HG03108 (cell line): ENCODE data around the gene IRF2BPL.
A peak's percentile ranks its signal among the peaks of the same experiment; 100 is the strongest.

ENCODE experiments used
- ATAC-seq: cut with Tn5 transposase; IDR thresholded peaks from one replicate; pipeline ENCODE4 v1.9.1; 2021; ENCODE audit warnings: moderate library complexity; ENCODE audit not compliant: unreplicated experiment

Gene IRF2BPL

DNA sequence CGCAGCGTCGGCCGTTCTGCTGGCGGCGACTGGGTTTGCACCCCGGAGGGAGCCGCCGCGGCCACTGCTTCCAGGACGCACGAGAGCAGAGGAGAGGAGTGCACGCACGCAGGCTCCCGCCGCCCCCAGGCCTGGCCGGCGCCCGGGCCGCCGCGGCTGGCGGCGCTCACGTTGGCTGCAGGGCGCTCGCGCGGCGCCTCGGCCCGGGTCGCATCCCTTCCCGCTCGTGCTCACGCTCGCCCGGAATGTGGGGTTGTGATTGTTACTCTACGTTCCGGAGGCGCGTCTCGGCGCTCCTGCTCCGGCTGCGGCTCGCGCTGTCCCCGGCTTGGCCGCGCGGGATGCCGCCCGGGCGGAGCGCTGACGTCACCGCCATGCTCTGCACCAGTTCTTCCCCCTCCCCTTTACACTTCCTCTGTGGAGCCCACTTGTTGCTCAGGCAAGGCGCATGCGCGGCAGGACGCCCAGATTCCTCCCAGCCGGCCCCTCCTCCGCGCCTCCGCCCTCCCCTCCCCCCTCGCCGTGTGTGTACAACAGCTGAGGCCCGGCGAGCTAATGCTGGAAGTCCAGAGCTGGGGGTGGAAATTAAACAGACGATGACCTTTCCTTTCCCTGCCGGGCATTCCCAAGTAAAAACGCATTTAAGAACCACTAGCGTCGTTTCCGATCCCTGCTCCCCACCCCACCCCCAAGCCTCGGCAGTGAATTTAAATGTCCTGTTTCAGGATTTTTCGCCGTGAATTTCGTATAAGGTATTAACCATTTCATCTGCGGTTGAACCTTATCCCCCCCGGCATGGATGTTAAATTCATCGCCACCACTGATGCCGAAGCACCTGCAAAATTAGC lies at the start of gene IRF2BPL:
TSS of gene IRF2BPL (minus strand) at position 325 of the 848 bp plus-strand sequence. CDS start 916 bp downstream, outside the sequence.
- peak; percentile 67 for ATAC-seq

DNA sequence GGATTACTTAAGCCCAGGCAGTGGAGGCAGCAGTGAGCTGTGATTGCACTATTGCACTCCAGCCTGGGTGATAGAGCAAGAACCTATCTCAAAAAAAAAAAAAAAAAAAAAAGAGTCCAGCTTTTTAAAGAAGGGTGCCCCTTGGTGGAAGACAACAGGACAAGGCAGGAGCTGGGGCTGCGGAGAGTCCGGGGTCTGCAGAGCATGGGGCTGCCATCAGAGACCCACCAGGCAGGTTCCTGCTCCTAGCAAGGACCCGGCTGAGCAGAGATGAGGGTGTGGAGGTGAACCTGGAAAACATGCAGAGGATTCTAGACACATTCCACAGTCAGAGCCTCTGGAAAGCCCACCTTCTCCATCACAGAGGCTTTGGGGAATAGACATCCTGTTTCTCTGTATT lies 48.5 kb upstream of the IRF2BPL start:
- no peak for ATAC-seq

DNA sequence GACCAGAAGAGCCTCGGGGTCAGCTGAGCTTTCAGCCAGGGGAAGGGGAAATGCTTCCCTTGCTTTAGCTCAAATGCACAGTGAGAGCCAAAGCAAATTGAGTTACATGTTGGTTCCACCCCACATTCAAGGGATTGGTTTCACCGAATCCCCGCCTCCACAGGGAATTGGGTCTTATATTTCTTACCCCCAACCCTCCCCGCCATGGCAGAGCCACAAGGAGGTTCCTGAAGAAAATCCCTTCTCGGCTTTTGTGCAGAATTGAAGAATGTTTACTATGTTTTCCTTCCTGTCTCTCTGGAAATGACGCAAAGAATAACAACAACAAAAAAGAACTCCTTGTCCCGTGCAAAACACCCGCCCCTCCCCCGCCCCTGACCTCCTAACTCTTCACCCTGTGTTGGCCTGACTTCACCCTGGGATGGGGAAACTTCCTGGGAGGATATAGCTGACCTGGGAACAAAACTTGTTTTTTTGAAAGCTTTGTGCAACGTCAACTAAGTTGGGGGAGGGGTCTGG lies 47.7 kb upstream of the IRF2BPL start:
- no peak for ATAC-seq

DNA sequence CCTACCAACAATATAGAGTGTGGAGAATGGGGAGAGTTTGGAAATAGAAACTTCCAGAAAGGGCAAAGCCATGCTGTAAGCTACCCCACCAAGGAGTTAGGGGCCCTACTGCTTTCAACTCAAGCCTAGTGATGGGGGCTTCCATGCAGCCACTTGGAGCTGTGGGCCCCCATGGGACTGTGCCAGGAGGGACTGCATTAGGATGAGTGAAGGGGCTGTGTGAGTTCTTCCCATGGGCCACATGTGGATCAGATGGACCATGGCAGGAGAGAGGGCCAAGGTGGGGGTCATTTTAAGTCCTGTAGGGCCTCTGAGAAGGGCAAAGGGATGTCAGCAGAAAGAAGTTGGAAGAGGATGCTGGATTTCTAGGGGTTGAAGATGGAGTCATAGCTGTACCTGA lies 46.5 kb upstream of the IRF2BPL start:
- no peak for ATAC-seq

DNA sequence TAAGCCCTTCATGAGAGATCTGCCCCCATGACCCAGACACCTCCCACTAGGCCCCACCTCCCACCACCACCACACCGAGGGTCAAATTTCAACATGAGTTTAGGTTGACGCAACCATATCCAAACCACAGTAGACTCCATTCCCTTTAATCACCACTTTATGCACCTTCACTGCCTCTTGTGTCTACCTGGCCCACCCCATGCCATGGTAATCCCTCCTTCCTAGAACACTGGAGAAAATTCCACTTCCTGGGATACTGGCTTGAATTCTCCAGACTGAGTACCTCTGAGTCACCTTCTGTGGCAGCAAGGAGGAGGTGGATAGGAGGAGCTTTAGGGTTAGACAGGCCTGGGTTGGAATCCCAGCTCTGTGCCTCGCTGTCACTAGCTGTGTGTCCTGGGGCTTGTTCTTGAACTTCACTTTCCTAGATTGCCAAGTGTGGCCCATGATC lies 43.5 kb upstream of the IRF2BPL start:
- no peak for ATAC-seq

DNA sequence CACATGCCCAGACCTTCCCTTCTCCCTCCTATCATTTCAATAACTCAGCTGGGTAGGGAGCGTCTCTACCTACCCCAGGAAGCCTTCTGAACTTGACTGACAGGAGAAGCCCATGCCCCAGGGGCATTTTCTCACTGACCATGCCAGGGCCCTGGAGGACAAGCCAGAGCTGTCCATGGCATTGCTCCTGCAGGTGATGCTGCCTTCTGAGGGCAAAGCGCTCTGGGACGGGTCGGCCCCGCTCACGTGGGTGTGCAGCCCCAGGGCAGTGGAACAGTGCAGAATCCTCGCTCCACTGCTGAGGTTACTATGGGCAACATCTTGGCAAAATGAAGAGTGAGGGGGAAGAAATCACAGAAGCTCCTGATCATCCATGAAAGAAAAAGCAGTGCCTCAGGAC lies 41.0 kb upstream of the IRF2BPL start:
- ATAC-seq: no peak

DNA sequence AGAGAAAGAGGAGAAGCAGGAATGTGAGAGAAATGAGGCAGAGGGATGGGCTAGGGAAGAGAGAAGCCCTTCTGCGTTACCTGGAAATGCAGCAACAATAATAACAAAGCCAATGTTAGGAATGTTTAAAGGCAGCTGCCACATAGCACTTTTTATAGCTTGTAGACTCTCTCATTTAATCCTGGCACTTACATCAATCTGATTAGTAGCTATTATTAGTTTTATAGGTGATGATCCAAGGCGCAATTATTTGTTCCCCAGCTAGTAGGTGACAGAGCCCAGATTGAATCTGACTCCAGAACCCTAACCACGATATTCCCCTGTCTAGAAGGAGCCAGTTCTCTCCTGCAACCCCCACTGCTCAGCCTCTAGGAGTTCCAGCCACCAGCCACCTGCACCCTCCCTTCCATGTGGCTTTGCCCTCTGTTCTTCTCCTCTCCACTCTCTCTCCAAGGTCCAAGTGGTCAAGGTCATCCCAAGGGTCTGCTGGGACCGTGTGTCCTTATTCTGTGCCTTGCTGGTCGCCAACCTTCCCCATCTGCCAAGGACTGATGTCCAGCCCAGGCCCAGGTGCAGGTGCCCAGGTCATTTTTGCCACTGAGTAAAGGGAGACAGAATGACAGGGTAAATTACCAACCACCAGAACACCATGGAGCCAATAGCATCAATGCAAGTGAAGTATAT lies 40.2 kb upstream of the IRF2BPL start:
- ATAC-seq: no peak

DNA sequence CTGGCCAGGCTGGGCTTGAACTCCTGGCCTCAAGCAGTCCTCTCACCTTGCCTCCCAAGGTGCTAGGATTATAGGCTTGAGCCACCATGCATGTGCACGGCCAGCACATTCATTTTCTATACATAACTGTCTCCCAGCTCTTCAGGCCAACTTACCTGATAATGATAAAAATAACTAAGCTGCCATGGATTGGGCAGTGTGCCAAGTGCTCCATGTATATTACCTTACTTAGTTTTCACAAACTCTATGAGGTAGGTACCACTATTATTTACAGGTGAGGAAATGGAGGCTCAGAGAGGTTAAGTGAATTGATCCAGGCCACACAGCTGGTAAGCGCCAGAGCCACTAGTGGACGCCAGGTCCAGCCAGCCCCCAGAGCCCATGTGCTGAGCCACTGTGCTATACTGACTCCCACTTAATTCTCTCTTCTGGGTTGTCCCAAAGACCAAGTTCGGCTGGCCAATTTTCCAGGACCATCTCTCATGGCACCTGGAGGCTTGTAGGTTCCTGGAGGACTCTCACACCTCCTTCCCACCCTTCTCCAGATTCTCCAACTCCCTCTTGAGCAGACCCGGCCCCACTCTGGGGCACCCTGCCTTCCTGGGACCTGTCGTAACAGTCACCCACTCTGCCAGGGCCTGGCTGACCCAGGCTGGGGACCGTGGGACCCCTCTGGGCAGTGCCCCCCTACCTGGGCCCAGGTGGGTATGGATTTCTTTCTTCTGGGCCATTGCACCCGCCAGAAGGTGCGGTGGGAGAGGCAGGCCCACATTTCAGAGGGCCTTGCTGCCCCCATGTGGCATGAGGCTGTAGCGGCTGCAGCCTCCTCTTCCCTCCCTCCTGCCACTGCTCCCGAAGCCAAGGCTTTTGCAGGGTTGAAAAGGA lies 39.4 kb upstream of the IRF2BPL start:
- no peak for ATAC-seq

DNA sequence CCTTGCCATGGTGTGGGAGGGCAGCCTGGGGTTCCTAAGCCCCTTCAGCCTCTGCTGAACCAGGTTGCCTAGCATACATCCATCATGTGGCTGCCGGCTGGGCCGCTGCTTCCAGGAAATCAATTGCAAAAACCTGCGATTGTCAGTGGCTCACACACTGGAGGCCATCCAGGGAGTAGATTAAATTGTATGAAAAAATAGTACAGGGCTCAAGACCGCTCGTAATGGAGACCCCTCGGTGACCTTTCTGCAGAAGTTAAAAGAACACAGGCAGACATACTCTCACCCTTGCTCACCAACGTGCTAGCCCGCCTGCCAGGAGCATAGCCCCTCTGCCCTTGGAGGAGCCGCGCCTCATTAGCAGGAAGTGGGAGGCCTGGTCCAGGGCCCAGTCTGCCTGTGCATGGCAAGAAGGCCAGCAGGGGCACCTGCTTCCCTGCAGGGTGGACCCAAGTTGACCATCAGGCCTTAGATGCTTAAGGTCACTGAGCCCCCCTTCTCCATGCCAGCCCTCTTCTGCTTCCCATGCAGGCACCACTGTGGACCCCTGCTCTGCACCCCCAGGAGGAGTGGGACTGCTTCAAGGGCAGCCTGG lies 38.2 kb upstream of the IRF2BPL start:
- ATAC-seq: no peak

DNA sequence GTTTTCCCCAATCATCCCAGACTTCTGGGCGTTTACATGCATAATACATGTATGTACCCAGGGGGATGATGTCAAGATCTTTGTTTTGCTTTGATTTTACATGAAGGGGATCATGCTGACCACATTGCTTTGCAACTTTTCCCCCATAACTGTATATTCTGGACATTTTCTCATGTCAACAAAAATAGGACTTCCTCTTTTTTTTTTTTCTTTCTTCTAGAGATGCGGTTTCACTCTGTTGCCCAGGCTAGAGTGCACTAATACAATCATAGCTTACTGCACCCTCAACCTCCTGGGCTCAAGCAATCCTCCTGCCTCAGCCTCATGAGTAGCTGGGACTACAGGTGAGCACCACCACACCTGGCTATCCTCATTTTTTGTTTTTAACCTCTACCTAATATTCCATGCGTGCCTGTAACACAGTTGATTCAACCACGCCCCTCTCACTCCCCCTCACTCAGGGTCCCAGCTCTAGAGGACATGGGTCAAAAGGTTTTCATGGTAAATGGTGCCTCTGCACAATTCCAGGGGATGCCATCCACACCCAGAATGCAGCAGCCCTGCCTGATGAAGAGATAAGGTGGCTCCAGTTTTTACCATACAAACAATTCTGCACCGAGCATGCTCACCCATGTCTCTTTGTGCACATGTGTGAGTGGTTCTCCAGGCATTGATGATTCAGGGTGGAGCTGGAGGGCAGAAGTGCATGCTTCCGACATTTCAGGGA lies 37.5 kb upstream of the IRF2BPL start:
- no peak for ATAC-seq

DNA sequence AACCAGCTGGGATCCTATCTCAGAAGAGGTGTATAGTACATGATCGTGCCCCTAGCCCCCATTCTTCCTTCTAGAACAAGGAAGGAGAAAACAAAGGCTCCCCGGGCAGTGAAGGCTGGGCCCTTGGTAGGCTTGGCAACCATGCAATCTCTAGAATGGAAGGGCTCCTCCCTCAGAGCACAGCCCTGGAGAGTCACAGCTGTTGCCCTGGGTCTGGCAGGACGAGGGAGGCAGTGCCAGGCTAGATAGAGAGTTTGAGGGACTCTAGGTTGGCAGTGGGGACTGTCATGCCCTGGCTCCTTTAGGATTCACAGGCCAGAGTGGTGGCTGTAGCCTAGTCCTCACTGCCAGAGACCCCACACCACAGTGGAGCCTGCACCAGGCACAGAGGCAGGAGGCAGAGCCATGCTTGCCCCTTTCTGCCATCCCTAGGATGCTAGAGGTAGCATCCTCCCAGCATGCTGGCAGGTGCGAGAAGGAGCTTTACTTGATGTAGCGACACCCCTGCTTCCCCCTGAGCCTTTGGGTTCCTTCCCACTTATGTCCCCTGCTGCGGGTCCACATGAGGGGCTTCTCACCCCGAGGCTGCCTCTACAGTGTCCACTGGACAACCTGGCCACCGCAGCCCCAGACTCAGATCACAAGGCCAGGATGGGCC lies 36.1 kb upstream of the IRF2BPL start:
- ATAC-seq: no peak

DNA sequence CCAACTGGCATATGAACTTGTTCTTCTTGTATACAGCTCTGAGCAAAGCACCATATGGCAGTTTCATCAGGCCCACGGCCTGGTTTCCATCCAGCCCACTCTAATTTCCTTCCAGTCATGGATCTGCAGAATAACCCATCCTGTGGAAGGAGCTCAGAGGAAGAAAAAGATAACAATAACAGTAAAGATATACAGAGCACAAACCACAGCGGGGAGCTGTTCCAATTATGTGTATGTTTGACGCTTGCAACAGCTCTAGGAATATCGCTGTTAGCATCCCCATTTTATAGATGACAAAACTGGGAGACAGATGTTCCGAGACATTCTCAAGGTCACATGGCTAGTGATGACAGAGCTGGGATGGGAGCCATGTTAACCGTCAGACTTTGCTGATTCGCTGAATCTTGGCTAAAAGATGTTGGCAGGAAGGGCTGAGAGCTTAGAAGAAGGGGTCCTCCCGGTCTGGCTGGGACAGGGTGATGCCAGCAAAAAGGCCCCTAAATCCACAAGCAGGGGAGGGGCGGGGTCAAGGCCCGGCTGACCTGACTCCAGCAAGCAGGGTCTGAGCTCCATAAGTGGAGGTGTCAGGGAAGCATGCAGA lies 35.2 kb upstream of the IRF2BPL start:
- no peak for ATAC-seq

DNA sequence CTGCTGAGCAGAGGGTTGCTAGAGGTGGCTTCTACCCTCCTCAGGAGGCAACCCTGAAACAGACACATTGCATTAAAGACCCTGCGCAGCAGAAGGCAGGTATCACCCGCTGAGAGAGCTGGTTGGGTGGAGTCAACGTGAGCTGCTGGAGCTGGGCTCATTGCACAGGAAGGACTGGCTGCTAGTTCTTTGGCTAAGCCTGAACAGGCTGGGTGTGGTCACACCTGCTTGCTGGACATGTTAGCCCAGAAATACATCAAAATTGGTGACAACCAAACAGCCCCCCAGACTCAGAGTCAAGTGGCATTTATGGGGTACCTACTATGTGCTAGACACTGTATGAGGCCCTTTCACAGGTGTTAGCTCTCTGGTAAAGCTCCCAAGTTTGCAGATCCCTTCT lies 33.8 kb upstream of the IRF2BPL start:
- ATAC-seq: no peak

DNA sequence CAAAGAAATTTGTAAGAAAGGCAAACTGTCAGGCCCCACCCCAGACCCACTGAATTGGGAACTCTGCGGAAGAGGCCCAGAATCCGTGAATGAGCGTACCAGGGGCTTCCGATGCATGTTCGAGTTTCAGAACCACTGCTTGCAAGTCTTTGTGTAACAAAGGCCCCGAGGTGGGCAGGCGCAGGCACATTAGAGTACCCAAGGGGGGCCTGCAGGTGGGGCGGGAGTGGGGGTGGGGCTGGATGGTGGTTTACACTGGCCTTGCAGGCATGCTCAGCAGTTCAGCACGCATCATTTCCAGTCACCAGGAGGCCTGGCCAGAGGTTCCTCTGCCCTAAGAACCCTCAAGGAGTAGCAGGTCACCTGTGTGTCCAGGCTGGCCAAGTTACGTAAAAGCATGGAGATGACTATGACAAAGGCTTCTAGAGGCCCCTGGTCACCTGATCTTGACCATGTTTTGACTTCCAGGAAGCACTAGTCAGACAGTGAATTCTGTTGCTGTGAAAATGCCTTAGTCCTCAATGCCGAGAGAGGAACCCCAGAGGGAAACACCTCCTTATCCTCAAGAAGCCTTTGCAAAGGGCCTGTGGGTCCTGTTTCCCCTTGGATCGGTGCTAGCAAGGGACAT lies 33.2 kb upstream of the IRF2BPL start:
- no peak for ATAC-seq

DNA sequence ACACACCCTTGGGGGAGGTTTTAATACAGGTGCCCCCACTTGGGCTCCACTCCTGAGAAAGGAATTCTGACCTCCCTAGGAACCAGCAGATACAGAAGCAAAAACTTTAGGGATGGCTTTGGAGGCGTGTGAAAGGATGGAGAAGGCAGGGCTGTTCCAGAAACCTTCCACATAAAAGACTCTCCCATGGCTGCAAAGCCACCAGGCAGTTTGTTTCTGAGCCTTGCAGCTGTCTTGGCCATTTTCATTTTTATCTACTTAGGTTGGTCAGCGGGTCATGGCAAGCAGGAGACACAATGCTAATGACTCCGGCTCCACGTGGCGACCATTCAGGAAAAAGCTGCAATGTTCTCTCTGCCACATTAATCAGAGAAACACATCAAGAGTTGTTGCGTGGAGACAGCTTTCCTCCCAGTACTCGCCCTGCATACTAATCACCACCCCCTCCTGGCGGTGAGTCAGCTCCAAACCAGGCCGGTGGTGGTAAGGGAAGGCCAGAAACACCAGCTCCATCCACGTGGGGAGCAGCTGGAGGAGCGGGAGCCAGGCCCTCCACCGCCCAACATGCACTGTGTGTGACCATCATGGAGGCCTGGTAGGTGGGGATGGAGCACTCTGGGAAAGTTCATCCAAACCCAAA lies 30.9 kb upstream of the IRF2BPL start:
- ATAC-seq: no peak

DNA sequence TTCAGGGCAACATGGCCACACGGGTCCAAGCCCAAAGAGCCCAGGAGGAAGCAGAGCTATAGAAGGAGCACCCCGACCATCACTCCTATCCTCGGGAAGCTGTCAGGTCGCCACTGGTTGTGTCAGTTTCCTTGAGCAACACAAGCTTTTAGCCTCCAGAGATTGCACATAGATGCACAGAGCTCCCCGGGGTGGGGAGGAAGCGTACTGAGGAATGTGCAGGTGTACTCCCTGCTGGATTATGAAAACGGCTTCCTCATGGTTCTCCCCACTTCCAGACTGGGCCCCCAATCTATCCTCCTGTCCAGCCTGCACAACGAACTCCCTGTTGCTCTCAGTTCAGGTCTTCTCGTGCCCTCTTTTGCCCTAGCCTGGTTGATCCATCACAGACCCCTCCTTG lies 30.3 kb upstream of the IRF2BPL start:
- no peak for ATAC-seq

DNA sequence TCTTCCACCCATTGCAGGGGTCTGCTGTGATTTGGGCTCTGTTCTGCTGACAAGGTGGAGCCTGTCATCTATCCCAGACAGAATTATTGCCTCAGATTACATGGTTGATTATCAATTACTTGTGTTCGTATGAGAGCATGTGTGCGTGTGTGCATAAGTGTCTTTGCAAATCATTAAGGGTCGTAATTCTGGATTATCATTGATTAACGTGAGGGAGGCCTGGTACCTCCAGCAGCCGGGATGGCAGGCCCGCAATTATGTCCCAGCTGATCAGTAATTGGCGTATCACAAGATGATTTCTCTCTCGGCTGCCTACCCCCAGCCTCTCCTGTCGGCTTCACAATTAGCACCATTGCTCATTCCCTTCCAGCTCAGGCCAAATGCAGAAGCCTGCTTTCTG lies 29.6 kb upstream of the IRF2BPL start:
- no peak for ATAC-seq

DNA sequence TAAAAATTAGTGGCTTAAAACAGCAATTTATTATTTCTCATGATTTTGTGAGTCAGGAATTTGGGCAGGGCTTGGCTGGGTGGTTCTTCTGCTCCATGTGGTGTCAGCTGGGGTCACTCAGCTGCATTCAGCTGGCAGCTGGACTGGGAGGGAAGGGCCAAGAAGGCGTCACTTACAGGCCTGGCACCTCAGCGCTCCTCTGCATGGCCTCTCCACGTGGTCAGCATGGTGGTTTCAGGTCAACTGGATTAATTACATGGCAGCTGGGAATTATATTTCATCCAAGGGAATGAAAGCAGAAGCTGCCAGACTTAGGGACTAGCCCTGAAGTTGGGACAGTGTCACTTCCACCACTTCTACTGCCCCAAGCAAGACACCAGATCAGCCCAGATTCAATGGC lies 27.5 kb upstream of the IRF2BPL start:
- no peak for ATAC-seq
